Dendritic cell treated with granulocyte-macrophage colony-stimulating factor and Interleukin-4, amounts not matched to agents 40 ng/mL and 50 ng/mL, for 4 days (primary cell): ENCODE data around the gene BST2.

Experiments used
- H3K27ac Mint-ChIP-seq: one replicate; pipeline ENCODE4 v1.8.0; 2022; ENCODE audit warnings: mild to moderate bottlenecking, mixed read lengths
- H3K27me3 Mint-ChIP-seq: one replicate; pipeline ENCODE4 v1.8.0; 2022; ENCODE audit warnings: mild to moderate bottlenecking, mixed read lengths
- H3K36me3 Mint-ChIP-seq: one replicate; pipeline ENCODE4 v1.8.0; 2022; ENCODE audit warnings: low read depth, mixed read lengths
- H3K4me1 Mint-ChIP-seq: one replicate; pipeline ENCODE4 v1.8.0; 2022; ENCODE audit warnings: low read depth, mixed read lengths
- H3K4me3 Mint-ChIP-seq: one replicate; pipeline ENCODE4 v1.8.0; 2022; ENCODE audit warnings: mild to moderate bottlenecking, moderate library complexity, mixed read lengths
- H3K9me3 Mint-ChIP-seq: one replicate; pipeline ENCODE4 v1.8.0; 2022; ENCODE audit warnings: mixed read lengths
- intact Hi-C: fragments of 100-400 bp; cut with micrococcal nuclease; formaldehyde crosslinking; loops from one replicate; pipeline ENCODE4 v1.15.0; 2022

Gene BST2

GRCh38 chr19:17405250-17406045 is at the start of gene BST2:
TSS of gene BST2 (minus strand) at chr19:17405630. CDS start at chr19:17405575, 55 bp downstream.
- no peaks in the 10 kb centered on the region for H3K9me3 Mint-ChIP-seq
- peaks cover 48% of the 10 kb centered on the region for H3K4me1 Mint-ChIP-seq
- no peaks in the 10 kb centered on the region for H3K27me3 Mint-ChIP-seq
- H3K27ac Mint-ChIP-seq = peak within 1 kb of the TSS; percentile 92
- H3K4me3 Mint-ChIP-seq = peak within 1 kb of the TSS; percentile 80
- intact Hi-C loops = loop anchor here (1.0 kb wide), 1 partner anchor 14 kb away; no protein-coding TSS in a partner anchor
- H3K36me3 Mint-ChIP-seq = peaks cover 67% of the 10 kb centered on the region

- intact Hi-C loops = no loop called here
- peaks cover 62% of the 10 kb centered on the region for H3K27me3 Mint-ChIP-seq
- no peak overlapping the region for H3K27ac Mint-ChIP-seq
- H3K4me1 Mint-ChIP-seq = peaks cover 13% of the 10 kb centered on the region
- H3K4me3 Mint-ChIP-seq = no peak overlapping the region
- H3K9me3 Mint-ChIP-seq = no peaks in the 10 kb centered on the region
- H3K36me3 Mint-ChIP-seq = no peaks in the 10 kb centered on the region
These were observed 49.2 kb upstream of the BST2 start for GRCh38 chr19:17454576-17455071.

- Mint-ChIP-seq H3K27me3 (peaks cover 64% of the 10 kb centered on the region), H3K36me3 (no peaks in the 10 kb centered on the region), H3K27ac (no peak overlapping the region), H3K4me1 (peaks cover 13% of the 10 kb centered on the region), H3K9me3 (no peaks in the 10 kb centered on the region), H3K4me3 (no peak overlapping the region)
- intact Hi-C loops = no loop called here
These were observed 46.4 kb upstream of the BST2 start for GRCh38 chr19:17451820-17452219.

- Mint-ChIP-seq H3K9me3 (no peaks in the 10 kb centered on the region), H3K27ac (no peak overlapping the region), H3K4me3 (no peak overlapping the region), H3K4me1 (peaks cover 13% of the 10 kb centered on the region), H3K27me3 (peaks cover 51% of the 10 kb centered on the region), H3K36me3 (no peaks in the 10 kb centered on the region)
- intact Hi-C loops = no loop called here
These were observed 45.0 kb upstream of the BST2 start for GRCh38 chr19:17450264-17451075.

- Mint-ChIP-seq H3K9me3 (no peaks in the 10 kb centered on the region), H3K27me3 (peaks cover 30% of the 10 kb centered on the region), H3K4me1 (peaks cover 9% of the 10 kb centered on the region), H3K27ac (no peak within 1 kb of the TSS), H3K4me3 (peak within 1 kb of the TSS; percentile 61), H3K36me3 (no peaks in the 10 kb centered on the region)
- intact Hi-C loops = loop anchor here (5.0 kb wide), 1 partner anchor 51 kb away; no protein-coding TSS in a partner anchor
These were observed 42.9 kb upstream of the BST2 start, which contains the start of gene TMEM221 for GRCh38 chr19:17448131-17448967. TSS of gene TMEM221 (minus strand) at chr19:17448668. CDS start at chr19:17448462, 206 bp downstream.

- Mint-ChIP-seq H3K4me3 (no peak overlapping the region), H3K27ac (no peak overlapping the region), H3K9me3 (no peaks in the 10 kb centered on the region), H3K27me3 (peaks cover 28% of the 10 kb centered on the region), H3K4me1 (peaks cover 7% of the 10 kb centered on the region), H3K36me3 (no peaks in the 10 kb centered on the region)
- intact Hi-C loops = loop anchor here (5.0 kb wide), 1 partner anchor 50 kb away; no protein-coding TSS in a partner anchor
These were observed 42.3 kb upstream of the BST2 start for GRCh38 chr19:17447704-17448130.

GRCh38 chr19:17445526-17446165 is 40.2 kb upstream of the BST2 start:
- H3K27ac Mint-ChIP-seq = no peak overlapping the region
- H3K27me3 Mint-ChIP-seq = peaks cover 28% of the 10 kb centered on the region
- no peaks in the 10 kb centered on the region for H3K36me3 Mint-ChIP-seq
- H3K9me3 Mint-ChIP-seq = no peaks in the 10 kb centered on the region
- peaks cover under 1% of the 10 kb centered on the region for H3K4me1 Mint-ChIP-seq
- no peak overlapping the region for H3K4me3 Mint-ChIP-seq
- intact Hi-C loops = loop anchor here (5.0 kb wide), 1 partner anchor 48 kb away; no protein-coding TSS in a partner anchor

- Mint-ChIP-seq H3K4me1 (peaks cover 6% of the 10 kb centered on the region), H3K36me3 (no peaks in the 10 kb centered on the region), H3K4me3 (no peak overlapping the region), H3K27me3 (peaks cover 4% of the 10 kb centered on the region), H3K27ac (no peak overlapping the region), H3K9me3 (no peaks in the 10 kb centered on the region)
- intact Hi-C loops = no loop called here
These were observed 36.0 kb upstream of the BST2 start for GRCh38 chr19:17441241-17442021.

- Mint-ChIP-seq H3K27me3 (peaks cover 4% of the 10 kb centered on the region), H3K27ac (no peak overlapping the region), H3K4me3 (no peak overlapping the region), H3K9me3 (no peaks in the 10 kb centered on the region), H3K4me1 (peaks cover 6% of the 10 kb centered on the region), H3K36me3 (no peaks in the 10 kb centered on the region)
- intact Hi-C loops = no loop called here
These were observed 31.4 kb upstream of the BST2 start for GRCh38 chr19:17436874-17437267.

- Mint-ChIP-seq H3K4me3 (no peak overlapping the region), H3K36me3 (no peaks in the 10 kb centered on the region), H3K9me3 (no peaks in the 10 kb centered on the region), H3K4me1 (peaks cover 6% of the 10 kb centered on the region), H3K27ac (no peak overlapping the region), H3K27me3 (peaks cover 4% of the 10 kb centered on the region)
- intact Hi-C loops = no loop called here
These were observed 30.9 kb upstream of the BST2 start for GRCh38 chr19:17436094-17436873.

- Mint-ChIP-seq H3K9me3 (no peaks in the 10 kb centered on the region), H3K27ac (no peak overlapping the region), H3K4me1 (peaks cover 6% of the 10 kb centered on the region), H3K27me3 (peaks cover 4% of the 10 kb centered on the region), H3K36me3 (no peaks in the 10 kb centered on the region), H3K4me3 (no peak overlapping the region)
- intact Hi-C loops = no loop called here
These were observed 29.8 kb upstream of the BST2 start for GRCh38 chr19:17435218-17435617.

- intact Hi-C loops = no loop called here
- no peak overlapping the region for H3K27ac Mint-ChIP-seq
- no peaks in the 10 kb centered on the region for H3K9me3 Mint-ChIP-seq
- no peaks in the 10 kb centered on the region for H3K27me3 Mint-ChIP-seq
- H3K4me1 Mint-ChIP-seq = peaks cover 6% of the 10 kb centered on the region
- no peaks in the 10 kb centered on the region for H3K36me3 Mint-ChIP-seq
- H3K4me3 Mint-ChIP-seq = no peak overlapping the region
These were observed 26.0 kb upstream of the BST2 start for GRCh38 chr19:17431417-17431816.
